GM19025 (cell line): Measurements from ENCODE around the gene DGLUCY.
"Not testable (repeated sequence)": the region's sequence is repeated elsewhere in the genome, so short reads cannot be mapped to it uniquely, and the experiment has no call there.

Experiments used
- ATAC-seq: cut with Tn5 transposase; IDR thresholded peaks from one replicate; pipeline ENCODE4 v1.9.1; 2021; ENCODE audit warnings: mild to moderate bottlenecking, low read depth, moderate library complexity; ENCODE audit not compliant: unreplicated experiment

The DGLUCY gene

GRCh38 chr14:91103116-91103515 is 10.8 kb upstream of the DGLUCY start:
- no peak for ATAC-seq

- no peak for ATAC-seq
Observed at GRCh38 chr14:91108941-91109611, 4.8 kb upstream of the DGLUCY start.

- no peak for ATAC-seq
Observed at GRCh38 chr14:91111443-91111842, 2.4 kb upstream of the DGLUCY start.

- ATAC-seq = no peak
Observed at GRCh38 chr14:91112194-91112593, 1.7 kb upstream of the DGLUCY start.

- ATAC-seq = peak; percentile 75
Observed at GRCh38 chr14:91114079-91115065, 499 bp downstream of the DGLUCY start.

GRCh38 chr14:91115986-91116770 is 2.3 kb downstream of the DGLUCY start:
- ATAC-seq = no peak

- ATAC-seq = no peak
Observed at GRCh38 chr14:91116913-91117588, 3.2 kb downstream of the DGLUCY start.

GRCh38 chr14:91117960-91118359 is 4.1 kb downstream of the DGLUCY start:
- ATAC-seq = no peak

- ATAC-seq = no peak
Observed at GRCh38 chr14:91118511-91119068, 4.7 kb downstream of the DGLUCY start.

GRCh38 chr14:91119556-91120311 is 5.9 kb downstream of the DGLUCY start:
- ATAC-seq = no peak

- no peak for ATAC-seq
Observed at GRCh38 chr14:91123201-91123600, 9.3 kb downstream of the DGLUCY start.

- not testable (repeated sequence) for ATAC-seq
Observed at GRCh38 chr14:91124406-91125270, 10.8 kb downstream of the DGLUCY start.

- ATAC-seq = no peak
Observed at GRCh38 chr14:91125271-91125660, 11.4 kb downstream of the DGLUCY start.

GRCh38 chr14:91125801-91126200 is 11.9 kb downstream of the DGLUCY start:
- no peak for ATAC-seq

- ATAC-seq = no peak
Observed at GRCh38 chr14:91126761-91127160, 12.9 kb downstream of the DGLUCY start.

GRCh38 chr14:91127401-91127801 is 13.5 kb downstream of the DGLUCY start:
- no peak for ATAC-seq

- no peak for ATAC-seq
Observed at GRCh38 chr14:91127924-91128323, 14.1 kb downstream of the DGLUCY start.

GRCh38 chr14:91128699-91129098 is 14.8 kb downstream of the DGLUCY start:
- no peak for ATAC-seq
